HUES48 (cell line): ENCODE data around the gene MAMDC4.
A peak's percentile ranks its signal among the peaks of the same experiment; 100 is the strongest.
"Not testable (repeated sequence)": the region's sequence is repeated elsewhere in the genome, so short reads cannot be mapped to it uniquely, and the experiment has no call there.

ENCODE experiments used
- H3K27ac ChIP-seq: one replicate; pipeline ENCODE4 v1.7.0; 2013; ENCODE audit warnings: low read depth, low read length, inconsistent platforms
- H3K27me3 ChIP-seq: 2 replicates; pipeline ENCODE4 v1.6.1; 2013; ENCODE audit warnings: mild to moderate bottlenecking, low read length; ENCODE audit not compliant: control insufficient read depth, insufficient read depth
- H3K36me3 ChIP-seq: 2 replicates; pipeline ENCODE4 v1.6.1; 2013; ENCODE audit warnings: low read length; ENCODE audit not compliant: control insufficient read depth, insufficient read depth
- H3K4me1 ChIP-seq: 2 replicates; pipeline ENCODE4 v1.6.1; 2013; ENCODE audit warnings: mild to moderate bottlenecking, low read length; ENCODE audit not compliant: control insufficient read depth, insufficient read depth
- H3K4me3 ChIP-seq: 2 replicates; pipeline ENCODE4 v1.5.1; 2013; ENCODE audit warnings: mild to moderate bottlenecking, low read depth, low read length
- H3K9ac ChIP-seq: 2 replicates; pipeline ENCODE4 v1.6.1; 2013; ENCODE audit warnings: mild to moderate bottlenecking, low read depth, low read length, moderate library complexity
- H3K9me3 ChIP-seq: 2 replicates; pipeline ENCODE4 v1.6.1; 2013; ENCODE audit warnings: low read length; ENCODE audit not compliant: control insufficient read depth, insufficient read depth

MAMDC4 gene

DNA sequence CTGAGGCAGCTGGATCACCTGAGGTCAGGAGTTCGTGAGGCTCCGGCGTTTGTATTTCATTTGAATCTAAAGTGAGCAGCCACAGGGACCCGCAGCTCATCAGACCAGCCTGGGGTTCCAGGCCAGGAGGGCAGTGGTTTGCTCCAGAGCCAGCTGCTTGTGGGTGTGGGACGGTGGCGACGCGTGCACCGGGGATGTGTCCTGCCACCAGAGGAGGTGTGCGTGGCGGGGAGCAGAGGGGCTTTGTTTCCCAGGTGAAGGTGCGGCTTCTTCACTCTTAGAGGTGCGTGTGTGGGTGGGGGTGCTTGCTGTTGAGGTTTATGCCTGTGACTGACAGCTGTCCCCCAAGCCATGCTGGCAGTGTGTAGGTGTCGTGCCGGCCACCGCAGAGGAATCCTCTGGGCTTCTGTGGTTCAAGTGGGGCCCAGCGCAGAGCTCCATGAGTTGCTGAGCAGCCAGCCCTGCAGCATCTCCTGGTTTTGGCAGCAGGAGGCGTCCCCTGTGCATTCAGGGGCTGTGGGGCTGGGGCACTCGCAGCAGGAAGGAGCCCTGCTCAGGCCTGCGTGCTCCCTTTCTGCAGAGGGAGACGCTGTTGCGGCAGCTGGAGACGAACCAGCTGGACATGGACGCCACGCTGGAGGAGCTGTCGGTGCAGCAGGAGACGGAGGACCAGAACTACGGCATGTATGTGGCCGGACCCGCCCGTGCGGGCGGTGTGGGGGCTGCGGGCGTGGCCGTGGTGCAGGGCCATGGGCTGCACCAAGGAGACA, 16.8 kb upstream of the MAMDC4 start:
- H3K36me3 ChIP-seq: peaks cover 37% of the 10 kb centered on the region
- H3K27ac ChIP-seq: no peak overlapping the region
- no peak overlapping the region for H3K4me3 ChIP-seq
- H3K27me3 ChIP-seq: no peaks in the 10 kb centered on the region
- H3K4me1 ChIP-seq: no peaks in the 10 kb centered on the region
- no peak overlapping the region for H3K9ac ChIP-seq
- H3K9me3 ChIP-seq: no peaks in the 10 kb centered on the region

DNA sequence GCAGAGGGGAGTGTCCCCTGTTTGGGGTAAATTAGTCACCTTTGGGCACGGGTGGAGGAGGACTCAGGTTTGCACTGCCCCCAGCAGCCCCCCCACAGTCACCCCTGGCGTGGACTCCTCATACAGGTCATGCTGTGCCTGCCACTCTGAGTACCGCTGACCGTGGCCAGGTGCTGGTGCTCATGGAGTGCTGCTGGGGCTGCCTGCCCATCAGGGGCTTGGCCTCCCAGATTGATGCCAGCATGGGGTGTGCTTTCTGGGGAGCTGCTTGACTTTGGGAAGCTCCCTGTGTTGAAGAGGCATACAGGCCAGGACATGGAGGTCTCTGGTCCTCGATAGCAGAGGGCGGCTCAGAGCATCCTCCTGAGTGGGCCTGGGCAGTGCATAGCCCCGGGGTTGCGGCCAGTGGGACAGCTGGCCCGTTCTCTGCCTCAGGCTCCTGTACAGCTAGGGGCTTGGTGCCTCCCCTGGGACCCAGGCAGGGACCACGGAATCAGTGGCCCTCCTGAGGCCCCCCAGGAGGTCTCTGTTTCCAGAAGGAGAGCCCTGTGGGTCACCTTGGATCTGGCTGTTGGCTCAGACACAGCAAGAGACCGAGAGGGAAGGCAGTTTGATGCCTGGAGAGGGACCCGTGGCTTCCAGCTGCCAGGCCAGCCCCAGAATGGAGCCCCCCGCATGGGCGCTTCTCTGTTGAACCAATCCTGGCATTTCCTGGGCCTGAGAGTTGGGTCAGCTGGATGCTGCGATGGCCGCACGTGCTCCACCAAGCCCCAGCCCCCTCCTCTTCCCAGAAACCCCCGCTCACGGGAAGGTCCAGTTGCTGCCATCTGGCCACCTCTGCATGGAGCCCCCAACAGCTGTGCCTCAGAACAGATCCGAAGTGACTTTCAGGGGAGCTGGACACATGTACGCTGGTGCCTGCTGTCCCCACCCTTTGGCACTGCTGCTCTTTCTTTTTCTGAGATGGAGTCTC, 15.9 kb upstream of the MAMDC4 start:
- no peaks in the 10 kb centered on the region for H3K27me3 ChIP-seq
- H3K4me3 ChIP-seq: no peak overlapping the region
- peaks cover 8% of the 10 kb centered on the region for H3K4me1 ChIP-seq
- H3K9ac ChIP-seq: no peak overlapping the region
- H3K36me3 ChIP-seq: peaks cover 29% of the 10 kb centered on the region
- H3K27ac ChIP-seq: no peak overlapping the region
- H3K9me3 ChIP-seq: no peaks in the 10 kb centered on the region

DNA sequence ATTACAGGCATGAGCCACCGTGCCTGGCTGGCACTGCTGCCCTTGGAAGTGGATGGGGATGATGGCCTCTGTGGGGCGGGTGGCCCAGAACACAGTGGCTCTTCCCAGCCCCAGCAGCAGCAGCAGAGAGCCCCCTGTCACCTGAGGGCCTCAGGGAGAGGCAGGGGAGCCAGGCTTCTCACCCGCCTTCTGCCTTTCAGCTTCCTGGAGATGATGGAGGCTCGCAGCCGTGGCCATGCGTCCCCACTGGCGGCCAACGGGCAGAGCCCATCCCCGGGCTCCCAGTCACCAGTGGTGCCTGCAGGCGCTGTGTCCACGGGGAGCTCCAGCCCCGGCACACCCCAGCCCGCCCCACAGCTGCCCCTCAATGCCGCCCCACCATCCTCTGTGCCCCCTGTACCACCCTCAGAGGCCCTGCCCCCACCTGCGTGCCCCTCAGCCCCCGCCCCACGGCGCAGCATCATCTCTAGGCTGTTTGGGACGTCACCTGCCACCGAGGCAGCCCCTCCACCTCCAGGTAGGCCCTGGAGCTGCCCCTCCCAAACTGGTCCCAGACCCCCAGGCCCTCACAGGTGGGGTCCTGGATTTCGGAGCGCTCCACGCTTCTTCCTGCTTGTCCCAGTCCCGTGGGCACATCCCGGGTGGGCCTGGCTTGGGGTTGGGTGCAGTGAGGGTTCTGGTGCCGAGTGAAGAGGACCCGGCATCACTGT, 14.8 kb upstream of the MAMDC4 start:
- Histone ChIP-seq H3K36me3 (peaks cover 18% of the 10 kb centered on the region), H3K9ac (no peak overlapping the region), H3K27me3 (no peaks in the 10 kb centered on the region), H3K4me1 (peaks cover 15% of the 10 kb centered on the region), H3K27ac (no peak overlapping the region), H3K4me3 (no peak overlapping the region), H3K9me3 (no peaks in the 10 kb centered on the region)

DNA sequence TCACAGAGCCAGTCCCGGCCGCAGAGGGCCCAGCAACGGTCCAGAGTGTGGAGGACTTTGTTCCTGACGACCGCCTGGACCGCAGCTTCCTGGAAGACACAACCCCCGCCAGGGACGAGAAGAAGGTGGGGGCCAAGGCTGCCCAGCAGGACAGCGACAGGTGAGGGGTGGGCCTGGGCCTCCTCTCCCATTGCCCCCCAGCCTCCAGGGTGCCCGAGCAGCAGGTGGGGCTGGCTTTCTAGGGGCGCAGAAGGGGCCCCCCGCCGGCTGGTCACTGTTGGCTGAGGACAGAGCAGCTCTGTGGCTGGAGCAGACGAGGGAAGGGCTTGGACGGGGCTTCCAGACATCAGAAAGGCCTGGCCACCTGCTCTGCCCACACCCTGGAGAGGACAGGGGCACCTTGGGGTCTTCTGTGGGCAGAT, 14.3 kb upstream of the MAMDC4 start:
- H3K36me3 ChIP-seq: peaks cover 12% of the 10 kb centered on the region
- H3K4me1 ChIP-seq: peaks cover 15% of the 10 kb centered on the region
- not testable (repeated sequence) for H3K4me3 ChIP-seq

DNA sequence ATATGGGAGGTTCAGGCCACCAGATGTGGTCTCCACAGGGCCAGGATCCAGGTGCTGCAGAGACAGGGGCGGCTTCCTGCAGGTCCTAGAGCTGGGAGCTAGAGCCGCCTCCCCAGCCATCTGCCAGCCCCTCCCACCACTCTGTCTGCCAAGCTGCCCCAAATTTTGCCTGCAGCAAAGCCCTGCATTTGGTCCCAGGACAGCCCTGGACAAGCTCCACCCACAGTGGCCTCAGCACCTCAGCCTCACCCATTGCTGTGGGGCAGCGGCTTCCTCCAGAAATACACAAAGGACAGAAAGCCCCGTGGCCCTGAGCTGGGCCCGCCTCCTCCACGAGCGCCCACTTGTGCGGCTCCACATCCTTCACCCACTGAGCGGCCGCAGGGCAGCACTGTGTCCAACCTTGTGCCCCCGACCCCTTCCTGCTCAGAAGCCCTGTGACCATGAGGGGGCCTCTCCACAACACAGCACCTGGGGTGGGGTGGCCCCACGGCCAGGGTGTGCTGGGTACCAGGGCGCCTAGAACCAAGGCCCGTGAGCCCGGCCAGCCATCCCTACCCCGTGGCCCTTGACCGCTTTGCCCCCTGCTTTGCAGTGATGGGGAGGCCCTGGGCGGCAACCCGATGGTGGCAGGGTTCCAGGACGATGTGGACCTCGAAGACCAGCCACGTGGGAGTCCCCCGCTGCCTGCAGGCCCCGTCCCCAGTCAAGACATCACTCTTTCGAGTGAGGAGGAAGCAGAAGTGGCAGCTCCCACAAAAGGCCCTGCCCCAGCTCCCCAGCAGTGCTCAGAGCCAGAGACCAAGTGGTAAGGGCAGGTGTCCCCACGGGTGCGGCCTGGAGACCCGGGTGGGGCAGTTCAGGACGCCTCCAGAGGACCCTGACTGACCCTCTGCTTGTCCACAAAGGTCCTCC, 13.6 kb upstream of the MAMDC4 start:
- H3K27ac ChIP-seq: no peak overlapping the region
- peaks cover 12% of the 10 kb centered on the region for H3K36me3 ChIP-seq
- H3K9me3 ChIP-seq: no peaks in the 10 kb centered on the region
- H3K4me1 ChIP-seq: peaks cover 15% of the 10 kb centered on the region
- no peak overlapping the region for H3K9ac ChIP-seq
- H3K27me3 ChIP-seq: no peaks in the 10 kb centered on the region
- no peak overlapping the region for H3K4me3 ChIP-seq

More for the DNA sequence above, 14.3 kb upstream of the MAMDC4 start:
- H3K27me3 ChIP-seq, H3K9me3 ChIP-seq, H3K9ac ChIP-seq, H3K27ac ChIP-seq: not testable (repeated sequence)

DNA sequence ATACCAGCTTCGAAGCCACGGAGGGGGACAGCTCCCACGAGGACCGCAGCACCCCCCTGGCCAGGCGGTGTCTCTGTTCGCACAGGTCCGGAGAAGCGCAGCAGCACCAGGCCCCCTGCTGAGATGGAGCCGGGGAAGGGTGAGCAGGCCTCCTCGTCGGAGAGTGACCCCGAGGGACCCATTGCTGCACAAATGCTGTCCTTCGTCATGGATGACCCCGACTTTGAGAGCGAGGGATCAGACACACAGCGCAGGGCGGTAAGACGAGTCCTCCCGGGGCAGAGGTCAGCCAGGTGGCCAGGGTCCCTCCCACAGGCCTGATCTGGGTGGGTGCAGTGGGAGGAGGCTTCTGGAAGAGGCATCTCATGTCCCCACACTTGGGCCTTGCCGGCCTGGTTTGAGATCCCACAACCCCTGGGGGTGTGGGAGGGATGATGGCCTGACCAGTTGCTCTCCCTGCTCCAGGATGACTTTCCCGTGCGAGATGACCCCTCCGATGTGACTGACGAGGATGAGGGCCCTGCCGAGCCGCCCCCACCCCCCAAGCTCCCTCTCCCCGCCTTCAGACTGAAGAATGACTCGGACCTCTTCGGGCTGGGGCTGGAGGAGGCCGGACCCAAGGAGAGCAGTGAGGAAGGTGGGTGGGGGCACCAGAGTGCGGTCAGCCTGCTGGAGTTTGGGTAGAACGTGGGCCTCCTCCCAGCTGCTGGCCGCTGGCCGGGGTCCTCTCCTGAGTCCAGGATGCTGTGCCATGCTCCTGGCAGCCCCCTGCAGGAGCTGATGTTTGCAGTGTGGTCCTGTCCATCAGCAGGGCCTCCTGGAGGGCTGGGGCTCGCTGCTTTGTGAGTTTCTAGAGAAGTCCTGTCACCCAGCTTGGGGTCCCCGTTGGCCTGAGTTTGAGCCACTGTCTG, 12.7 kb upstream of the MAMDC4 start:
- H3K27me3 ChIP-seq: no peaks in the 10 kb centered on the region
- no peak overlapping the region for H3K4me3 ChIP-seq
- peaks cover 15% of the 10 kb centered on the region for H3K4me1 ChIP-seq
- H3K27ac ChIP-seq: peak overlapping the region; percentile 36
- peaks cover 12% of the 10 kb centered on the region for H3K36me3 ChIP-seq
- no peaks in the 10 kb centered on the region for H3K9me3 ChIP-seq
- H3K9ac ChIP-seq: no peak overlapping the region

DNA sequence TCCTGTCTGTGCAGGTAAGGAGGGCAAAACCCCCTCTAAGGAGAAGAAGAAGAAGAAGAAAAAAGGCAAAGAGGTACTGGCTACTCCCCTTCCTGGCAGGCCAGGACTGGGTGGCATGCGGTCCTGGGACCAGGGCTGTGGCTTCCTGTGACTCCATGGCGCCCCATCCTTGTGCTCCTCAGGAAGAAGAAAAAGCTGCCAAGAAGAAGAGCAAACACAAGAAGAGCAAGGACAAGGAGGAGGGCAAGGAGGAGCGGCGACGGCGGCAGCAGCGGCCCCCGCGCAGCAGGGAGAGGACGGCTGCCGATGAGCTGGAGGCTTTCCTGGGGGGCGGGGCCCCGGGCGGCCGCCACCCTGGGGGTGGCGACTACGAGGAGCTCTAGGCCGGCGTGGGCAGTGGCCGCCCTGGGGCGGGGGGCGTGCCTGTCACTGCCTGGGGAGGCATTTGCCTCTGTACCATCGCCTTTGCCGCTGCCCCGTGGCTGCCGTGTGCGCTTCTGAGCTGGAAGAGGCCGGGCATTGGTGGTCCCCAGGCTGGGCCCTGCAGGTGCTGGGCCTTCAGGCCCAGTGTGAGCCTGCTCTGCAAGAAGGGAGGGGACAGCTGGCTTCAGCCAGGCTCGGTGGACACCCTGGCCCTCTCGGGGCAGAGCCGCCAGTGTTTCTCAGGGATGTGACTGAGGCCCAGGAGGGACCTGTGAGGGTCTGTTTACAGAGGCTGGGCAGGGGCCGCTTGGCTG, 11.8 kb upstream of the MAMDC4 start:
- H3K36me3 ChIP-seq: peaks cover 12% of the 10 kb centered on the region
- no peak overlapping the region for H3K4me3 ChIP-seq
- H3K9ac ChIP-seq: no peak overlapping the region
- H3K4me1 ChIP-seq: peaks cover 15% of the 10 kb centered on the region
- H3K27me3 ChIP-seq: no peaks in the 10 kb centered on the region
- H3K9me3 ChIP-seq: no peaks in the 10 kb centered on the region
- H3K27ac ChIP-seq: peak overlapping the region; percentile 55

DNA sequence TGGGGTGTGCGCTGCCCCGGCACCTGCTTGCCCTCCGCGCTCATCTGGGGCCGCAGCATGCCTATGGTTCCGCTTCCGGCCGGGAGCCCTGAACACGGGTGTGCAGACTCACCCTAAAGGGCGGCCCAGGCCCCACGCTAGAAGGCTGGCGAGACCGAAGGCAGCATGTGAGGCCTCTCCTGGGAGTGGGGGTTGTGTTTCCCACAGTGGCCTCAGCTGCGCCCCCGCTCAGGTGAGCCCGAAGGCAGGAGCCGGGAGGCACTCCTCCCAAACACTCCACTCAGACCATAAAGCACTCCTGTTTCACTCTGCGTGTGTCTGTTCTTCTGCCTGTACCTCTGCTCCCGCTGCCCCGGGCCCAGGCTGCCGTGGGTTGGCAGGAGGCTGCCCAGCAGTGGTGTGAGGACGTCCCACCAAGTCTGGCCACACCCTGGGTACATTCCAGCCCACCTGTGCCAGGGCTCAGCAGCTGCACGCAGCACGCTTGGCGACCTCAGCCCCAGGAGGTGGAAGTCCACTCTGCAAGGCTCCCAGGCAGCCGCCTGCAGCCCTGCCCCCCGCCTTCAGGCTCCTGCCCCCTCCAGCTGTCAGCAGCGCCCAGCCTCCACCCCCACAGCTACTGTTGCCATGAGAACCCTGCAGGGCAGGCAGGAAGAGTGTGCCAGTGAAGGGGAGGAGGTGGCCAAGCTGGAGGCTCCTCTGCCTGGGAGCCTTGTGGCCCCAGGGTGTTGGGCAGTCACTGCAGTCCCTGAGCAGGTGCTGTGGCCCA, 11.1 kb upstream of the MAMDC4 start:
- peaks cover 10% of the 10 kb centered on the region for H3K36me3 ChIP-seq
- peak overlapping the region; percentile 55 for H3K27ac ChIP-seq
- no peaks in the 10 kb centered on the region for H3K9me3 ChIP-seq
- H3K27me3 ChIP-seq: no peaks in the 10 kb centered on the region
- no peak overlapping the region for H3K4me3 ChIP-seq
- no peak overlapping the region for H3K9ac ChIP-seq
- peaks cover 15% of the 10 kb centered on the region for H3K4me1 ChIP-seq
